ENCODE results near the gene ZBTB1.

DNA sequence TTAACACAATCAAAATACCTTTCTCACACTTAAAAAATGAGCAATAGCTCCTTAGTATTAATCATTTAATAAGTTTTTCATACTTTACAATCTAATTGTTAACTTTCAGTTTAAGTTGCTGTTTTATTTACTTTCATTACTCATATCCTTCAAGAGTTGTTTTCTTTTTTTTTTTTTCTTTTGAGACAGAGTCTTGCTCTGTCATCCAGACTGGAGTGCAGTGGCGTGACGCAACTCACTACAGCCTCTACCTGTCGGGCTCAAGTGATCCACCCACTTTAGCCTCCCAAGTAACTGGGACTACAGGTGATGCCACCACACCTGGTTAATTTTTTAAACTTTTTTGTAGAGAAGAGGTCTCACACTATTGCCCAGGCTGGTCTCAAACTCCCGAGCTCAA lies 16.1 kb downstream of the ZBTB1 start:
- TF ChIP-seq, protein P1, sequence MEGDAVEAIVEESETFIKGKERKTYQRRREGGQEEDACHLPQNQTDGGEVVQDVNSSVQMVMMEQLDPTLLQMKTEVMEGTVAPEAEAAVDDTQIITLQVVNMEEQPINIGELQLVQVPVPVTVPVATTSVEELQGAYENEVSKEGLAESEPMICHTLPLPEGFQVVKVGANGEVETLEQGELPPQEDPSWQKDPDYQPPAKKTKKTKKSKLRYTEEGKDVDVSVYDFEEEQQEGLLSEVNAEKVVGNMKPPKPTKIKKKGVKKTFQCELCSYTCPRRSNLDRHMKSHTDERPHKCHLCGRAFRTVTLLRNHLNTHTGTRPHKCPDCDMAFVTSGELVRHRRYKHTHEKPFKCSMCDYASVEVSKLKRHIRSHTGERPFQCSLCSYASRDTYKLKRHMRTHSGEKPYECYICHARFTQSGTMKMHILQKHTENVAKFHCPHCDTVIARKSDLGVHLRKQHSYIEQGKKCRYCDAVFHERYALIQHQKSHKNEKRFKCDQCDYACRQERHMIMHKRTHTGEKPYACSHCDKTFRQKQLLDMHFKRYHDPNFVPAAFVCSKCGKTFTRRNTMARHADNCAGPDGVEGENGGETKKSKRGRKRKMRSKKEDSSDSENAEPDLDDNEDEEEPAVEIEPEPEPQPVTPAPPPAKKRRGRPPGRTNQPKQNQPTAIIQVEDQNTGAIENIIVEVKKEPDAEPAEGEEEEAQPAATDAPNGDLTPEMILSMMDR (IDR thresholded peaks at IDR 0.05): no peak
- no peak for TF ChIP-seq POLR2A (IDR thresholded peaks at IDR 0.05)
- no peak for TF ChIP-seq POLR2AphosphoS5 (IDR thresholded peaks at IDR 0.05; ENCODE audit: insufficient read depth in 1 of 2, low read depth in 1 of 2)
